Neural progenitor cell (in vitro differentiated cells): ENCODE results near the gene LINGO3. TPM values are rescaled to one million over a fixed set of nuclear protein-coding genes. Genes with fewer than 3 reads are reported as not detected.

ENCODE experiments used
- DNase-seq: peaks from one replicate; pipeline ENCODE4 v3.0.0-alpha.2; 2016; ENCODE audit warnings: low spot score
- H2AFZ ChIP-seq: fragments of 200-600 bp; sonication (generic); replicated peaks from 2 replicates; pipeline ENCODE4 v1.6.1; 2016; ENCODE audit warnings: antibody characterized with exemption
- H3F3A ChIP-seq: fragments of 200-600 bp; sonication (generic); 2 replicates; pipeline ENCODE4 v1.6.1; 2016; ENCODE audit warnings: antibody characterized with exemption, low read depth
- H3K27ac ChIP-seq: fragments of 200-600 bp; sonication (generic); 2 replicates; pipeline ENCODE4 v1.5.1; 2016; ENCODE audit warnings: mild to moderate bottlenecking
- H3K27me3 ChIP-seq: fragments of 200-600 bp; sonication (generic); 2 replicates; pipeline ENCODE4 v1.6.1; 2016; ENCODE audit warnings: mild to moderate bottlenecking, moderate library complexity
- H3K36me3 ChIP-seq: fragments of 200-600 bp; sonication (generic); 2 replicates; pipeline ENCODE4 v1.5.1; 2016
- H3K4me1 ChIP-seq: fragments of 200-600 bp; sonication (generic); 2 replicates; pipeline ENCODE4 v1.6.1; 2016; ENCODE audit warnings: mixed run types
- H3K4me2 ChIP-seq: fragments of 200-600 bp; sonication (generic); 2 replicates; pipeline ENCODE4 v1.6.1; 2016
- H3K4me3 ChIP-seq: fragments of 200-600 bp; sonication (generic); 2 replicates; pipeline ENCODE4 v1.5.1; 2016
- H3K79me2 ChIP-seq: fragments of 200-600 bp; sonication (generic); 2 replicates; pipeline ENCODE4 v1.6.1; 2016; ENCODE audit warnings: low read depth
- H3K9ac ChIP-seq: fragments of 200-600 bp; sonication (generic); 2 replicates; pipeline ENCODE4 v1.6.1; 2016
- H3K9me3 ChIP-seq: fragments of 200-600 bp; sonication (generic); 2 replicates; pipeline ENCODE4 v1.5.1; 2016; ENCODE audit warnings: low read depth
- H4K20me1 ChIP-seq: fragments of 200-600 bp; sonication (generic); 2 replicates; pipeline ENCODE4 v1.6.1; 2016; ENCODE audit warnings: low read depth
- H3K27ac Mint-ChIP-seq: 3 replicates; pipeline ENCODE4 v1.8.0; 2021; ENCODE audit warnings: mixed read lengths
- H3K27me3 Mint-ChIP-seq: 2 replicates; pipeline ENCODE4 v1.8.0; 2022; ENCODE audit warnings: low read depth, mild to moderate bottlenecking, inconsistent platforms, moderate library complexity, mixed read lengths; ENCODE audit not compliant: insufficient read depth
- H3K36me3 Mint-ChIP-seq: 3 replicates; pipeline ENCODE4 v1.8.0; 2021; ENCODE audit warnings: mixed read lengths
- H3K4me1 Mint-ChIP-seq: 3 replicates; pipeline ENCODE4 v1.8.0; 2021; ENCODE audit warnings: mixed read lengths
- H3K4me3 Mint-ChIP-seq: 3 replicates; pipeline ENCODE4 v1.8.0; 2021; ENCODE audit warnings: mild to moderate bottlenecking, moderate library complexity, mixed read lengths
- H3K9me3 Mint-ChIP-seq: 3 replicates; pipeline ENCODE4 v1.8.0; 2020; ENCODE audit warnings: mixed read lengths
- EZH2 ChIP-seq: fragments of 200-600 bp; sonication (generic); IDR thresholded peaks from 2 replicates; pipeline ENCODE4 v1.6.1; 2017; ENCODE audit warnings: antibody characterized with exemption, mild to moderate bottlenecking, moderate library complexity
- EZH2phosphoT487 ChIP-seq: fragments of 200-600 bp; sonication (generic); IDR thresholded peaks from 2 replicates; pipeline ENCODE4 v1.6.1; 2017; ENCODE audit warnings: antibody characterized with exemption
- total RNA-seq: library from RNA; depleted of rRNA; stranded (reverse); fragments of >200 nt; gene quantifications from 2 replicates; pipeline ENCODE4 v1.2.3, GENCODE V29; 2015; ENCODE audit warnings: low replicate concordance
- TF ChIP-seq, protein P1 (sequence below): fragments of 200-600 bp; sonication (generic); IDR thresholded peaks from 2 replicates; pipeline ENCODE4 v1.5.1; 2017; ENCODE audit warnings: antibody characterized with exemption, mild to moderate bottlenecking

The LINGO3 gene
- total RNA-seq, 1 donor from 2014 or later: not detected

DNA sequence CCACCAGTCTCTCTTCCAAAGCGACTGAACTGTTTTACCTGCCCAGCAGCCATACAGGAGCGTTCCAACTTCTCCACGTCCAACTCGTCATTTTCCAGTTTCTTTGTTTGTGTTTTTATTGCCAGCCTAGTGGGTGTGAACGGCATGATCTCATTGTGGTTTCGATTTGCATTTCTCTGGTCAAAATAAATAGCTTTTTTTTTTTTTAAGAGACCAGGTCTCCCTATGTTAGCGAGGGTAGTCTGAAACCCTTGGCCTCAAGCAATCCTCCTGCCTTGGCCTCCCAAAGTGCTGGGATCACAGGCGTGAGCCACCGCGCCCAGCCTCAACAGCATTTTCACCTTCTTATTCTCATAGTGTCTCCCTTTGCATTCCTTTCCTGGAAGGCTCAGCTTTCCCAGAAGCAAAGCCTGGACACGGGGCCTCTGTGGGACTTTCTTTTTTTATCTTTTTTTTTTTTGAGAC, 47.6 kb downstream of the LINGO3 start:
- Histone ChIP-seq H3K4me2 (no peak overlapping the region), H3K4me1 (no peaks in the 10 kb centered on the region), H3K9me3 (no peaks in the 10 kb centered on the region), H3K79me2 (no peaks in the 10 kb centered on the region), H3K9ac (no peak overlapping the region), H3K4me3 (no peak overlapping the region), H3F3A (no peaks in the 10 kb centered on the region), H3K27me3 (no peaks in the 10 kb centered on the region), H3K36me3 (no peaks in the 10 kb centered on the region), H4K20me1 (no peaks in the 10 kb centered on the region), H3K27ac (no peak overlapping the region), H2AFZ (no peak overlapping the region)
- H3K4me1 Mint-ChIP-seq: no peaks in the 10 kb centered on the region
- no peak overlapping the region for H3K4me3 Mint-ChIP-seq
- peaks cover 3% of the 10 kb centered on the region for H3K27me3 Mint-ChIP-seq
- no peaks in the 10 kb centered on the region for H3K9me3 Mint-ChIP-seq
- H3K27ac Mint-ChIP-seq: no peak overlapping the region
- H3K36me3 Mint-ChIP-seq: no peaks in the 10 kb centered on the region
- TF ChIP-seq EZH2: no peak
- TF ChIP-seq, protein P1, sequence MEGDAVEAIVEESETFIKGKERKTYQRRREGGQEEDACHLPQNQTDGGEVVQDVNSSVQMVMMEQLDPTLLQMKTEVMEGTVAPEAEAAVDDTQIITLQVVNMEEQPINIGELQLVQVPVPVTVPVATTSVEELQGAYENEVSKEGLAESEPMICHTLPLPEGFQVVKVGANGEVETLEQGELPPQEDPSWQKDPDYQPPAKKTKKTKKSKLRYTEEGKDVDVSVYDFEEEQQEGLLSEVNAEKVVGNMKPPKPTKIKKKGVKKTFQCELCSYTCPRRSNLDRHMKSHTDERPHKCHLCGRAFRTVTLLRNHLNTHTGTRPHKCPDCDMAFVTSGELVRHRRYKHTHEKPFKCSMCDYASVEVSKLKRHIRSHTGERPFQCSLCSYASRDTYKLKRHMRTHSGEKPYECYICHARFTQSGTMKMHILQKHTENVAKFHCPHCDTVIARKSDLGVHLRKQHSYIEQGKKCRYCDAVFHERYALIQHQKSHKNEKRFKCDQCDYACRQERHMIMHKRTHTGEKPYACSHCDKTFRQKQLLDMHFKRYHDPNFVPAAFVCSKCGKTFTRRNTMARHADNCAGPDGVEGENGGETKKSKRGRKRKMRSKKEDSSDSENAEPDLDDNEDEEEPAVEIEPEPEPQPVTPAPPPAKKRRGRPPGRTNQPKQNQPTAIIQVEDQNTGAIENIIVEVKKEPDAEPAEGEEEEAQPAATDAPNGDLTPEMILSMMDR: no peak
- TF ChIP-seq EZH2phosphoT487: no peak
- no peak for DNase-seq

DNA sequence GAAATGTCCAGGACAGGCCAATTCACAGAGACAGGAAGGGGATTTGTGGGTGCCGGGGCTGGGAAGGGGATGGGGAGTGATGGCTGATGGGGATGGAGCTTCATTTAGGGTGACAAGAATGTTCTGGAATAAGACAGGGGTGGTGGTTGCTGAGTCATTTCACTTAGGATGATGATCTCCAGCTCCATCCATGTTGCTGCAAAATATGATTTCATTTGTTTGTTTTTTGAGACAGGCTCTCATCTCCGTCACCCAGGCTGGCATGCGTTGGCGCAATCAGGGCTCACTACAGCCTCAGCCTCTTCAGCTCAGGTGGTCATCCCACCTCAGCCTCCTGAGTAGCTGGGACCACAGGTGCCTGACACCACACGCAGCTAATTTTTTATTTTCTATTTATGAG, 48.6 kb downstream of the LINGO3 start:
- no peaks in the 10 kb centered on the region for H3K36me3 Mint-ChIP-seq
- Histone ChIP-seq H3K27me3 (no peaks in the 10 kb centered on the region), H3K9ac (no peak overlapping the region), H3K4me1 (no peaks in the 10 kb centered on the region), H3K4me3 (no peak overlapping the region), H3K4me2 (no peak overlapping the region), H3F3A (peaks cover 3% of the 10 kb centered on the region), H3K9me3 (no peaks in the 10 kb centered on the region), H3K27ac (no peak overlapping the region), H4K20me1 (no peaks in the 10 kb centered on the region), H2AFZ (no peak overlapping the region), H3K36me3 (no peaks in the 10 kb centered on the region), H3K79me2 (no peaks in the 10 kb centered on the region)
- no peak overlapping the region for H3K27ac Mint-ChIP-seq
- no peak for DNase-seq
- no peaks in the 10 kb centered on the region for H3K9me3 Mint-ChIP-seq
- no peak overlapping the region for H3K4me3 Mint-ChIP-seq
- TF ChIP-seq EZH2phosphoT487 (no peak), EZH2 (no peak)
- TF ChIP-seq, protein P1: no peak
- no peaks in the 10 kb centered on the region for H3K4me1 Mint-ChIP-seq
- H3K27me3 Mint-ChIP-seq: peaks cover 4% of the 10 kb centered on the region

Other genes starting within 250 kb of the LINGO3 start
- 6.0 and 15.9 TPM in 2 replicates for gene MOB3A, start 211.8 kb downstream of the LINGO3 start, total RNA-seq
- gene IZUMO4, start 211.2 kb downstream of the LINGO3 start, total RNA-seq: 3.7 TPM in 1 of 2 replicates, not detected in the other
- gene AP3D1, start 156.6 kb downstream of the LINGO3 start, total RNA-seq: 50.9 and 93.7 TPM in 2 replicates
- gene DOT1L, start 144.2 kb downstream of the LINGO3 start, total RNA-seq: 8.9 and 21.1 TPM in 2 replicates
- 77.6 and 145 TPM in 2 replicates for gene PLEKHJ1, start 71.8 kb downstream of the LINGO3 start, total RNA-seq
- gene SF3A2, start 71.3 kb downstream of the LINGO3 start, total RNA-seq: 14.4 and 50.7 TPM in 2 replicates
- 3.5 and 22.4 TPM in 2 replicates for gene AMH, start 58.8 kb downstream of the LINGO3 start, total RNA-seq
- gene JSRP1, start 51.7 kb downstream of the LINGO3 start, total RNA-seq: 0.12 TPM in 1 of 2 replicates, not detected in the other
- not detected in 2 replicates for gene PEAK3, start 26.0 kb downstream of the LINGO3 start, total RNA-seq
- gene LSM7, start 20.4 kb upstream of the LINGO3 start, total RNA-seq: 183 and 317 TPM in 2 replicates
- gene SPPL2B, start 20.5 kb upstream of the LINGO3 start, total RNA-seq: 20.7 and 90.9 TPM in 2 replicates
- gene TMPRSS9, start 52.1 kb upstream of the LINGO3 start, total RNA-seq: 0.40 TPM in 1 of 2 replicates, not detected in the other
- gene TIMM13, start 119.4 kb upstream of the LINGO3 start, total RNA-seq: 22.3 and 37.9 TPM in 2 replicates
- gene LMNB2, start 148.8 kb upstream of the LINGO3 start, total RNA-seq: 78.0 and 246 TPM in 2 replicates
- 3.9 and 6.2 TPM in 2 replicates for gene GADD45B, start 168.0 kb upstream of the LINGO3 start, total RNA-seq